ENCODE data around the gene BTBD2.

BTBD2 gene

DNA sequence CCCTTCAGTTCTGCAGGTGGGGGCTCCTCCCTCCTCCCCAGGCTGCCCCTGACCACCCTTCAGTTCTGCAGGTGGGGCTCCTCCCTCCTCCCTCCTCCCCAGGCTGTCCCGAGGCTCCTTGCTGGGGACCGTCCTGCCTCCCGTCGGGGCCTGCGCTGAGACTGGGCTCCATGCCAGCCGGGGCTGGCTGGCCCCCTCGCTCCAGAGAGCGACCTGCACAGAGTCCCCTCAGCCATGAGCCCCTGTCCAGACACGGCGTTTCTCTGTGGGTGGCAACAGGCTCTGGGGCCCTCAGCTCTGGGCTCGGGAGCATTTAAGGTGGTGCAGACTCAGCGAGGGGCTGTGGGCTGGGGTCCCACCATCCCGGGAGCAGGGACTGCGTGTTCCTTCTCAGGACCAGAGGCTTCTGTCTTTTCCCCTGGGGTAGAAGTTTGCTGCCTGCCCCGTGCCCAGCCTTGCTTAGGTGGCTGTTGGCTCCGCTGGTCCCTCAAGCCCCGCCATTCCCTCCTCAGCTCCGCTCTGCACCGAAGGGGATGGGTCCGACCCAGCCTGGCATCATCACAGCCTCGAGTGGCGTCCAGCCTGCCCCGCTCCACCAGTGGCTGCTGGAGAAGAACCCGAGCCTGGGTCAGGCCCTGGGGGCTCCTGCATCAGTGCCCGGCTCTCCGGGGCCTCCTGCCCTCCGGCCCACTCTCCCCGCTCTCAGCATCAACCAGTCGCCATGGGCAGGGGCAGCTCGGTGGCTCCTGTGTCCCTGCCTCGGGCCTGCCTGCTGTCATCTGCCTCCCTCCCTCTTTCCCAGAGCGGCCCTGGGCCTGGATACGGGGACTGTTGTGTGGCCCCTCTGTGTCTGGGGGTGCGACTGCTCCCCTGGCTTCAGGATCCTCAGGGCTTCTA lies 47.0 kb downstream of the BTBD2 start:
- H3K9me3 ChIP-seq (replicated peaks; ENCODE audit: insufficient read depth, low read length): no peaks in the 10 kb centered on the region
- no peaks in the 10 kb centered on the region for H3K9me2 ChIP-seq (replicated peaks; ENCODE audit: insufficient read depth, low read length)
- H4K20me1 ChIP-seq (ENCODE audit: insufficient read depth, low read length): no peaks in the 10 kb centered on the region
- no peak overlapping the region for H3K4me3 ChIP-seq (ENCODE audit: low read length)
- no peak overlapping the region for H2AFZ ChIP-seq (ENCODE audit: low read length)
- DNase-seq: no peak
- TF ChIP-seq EZH2phosphoT487 (IDR thresholded peaks at IDR 0.05; ENCODE audit: low read length) (no peak), EZH2 (optimal IDR thresholded peaks at IDR 0.05; ENCODE audit: low read depth, low read length) (no peak)
- TF ChIP-seq, protein P1, sequence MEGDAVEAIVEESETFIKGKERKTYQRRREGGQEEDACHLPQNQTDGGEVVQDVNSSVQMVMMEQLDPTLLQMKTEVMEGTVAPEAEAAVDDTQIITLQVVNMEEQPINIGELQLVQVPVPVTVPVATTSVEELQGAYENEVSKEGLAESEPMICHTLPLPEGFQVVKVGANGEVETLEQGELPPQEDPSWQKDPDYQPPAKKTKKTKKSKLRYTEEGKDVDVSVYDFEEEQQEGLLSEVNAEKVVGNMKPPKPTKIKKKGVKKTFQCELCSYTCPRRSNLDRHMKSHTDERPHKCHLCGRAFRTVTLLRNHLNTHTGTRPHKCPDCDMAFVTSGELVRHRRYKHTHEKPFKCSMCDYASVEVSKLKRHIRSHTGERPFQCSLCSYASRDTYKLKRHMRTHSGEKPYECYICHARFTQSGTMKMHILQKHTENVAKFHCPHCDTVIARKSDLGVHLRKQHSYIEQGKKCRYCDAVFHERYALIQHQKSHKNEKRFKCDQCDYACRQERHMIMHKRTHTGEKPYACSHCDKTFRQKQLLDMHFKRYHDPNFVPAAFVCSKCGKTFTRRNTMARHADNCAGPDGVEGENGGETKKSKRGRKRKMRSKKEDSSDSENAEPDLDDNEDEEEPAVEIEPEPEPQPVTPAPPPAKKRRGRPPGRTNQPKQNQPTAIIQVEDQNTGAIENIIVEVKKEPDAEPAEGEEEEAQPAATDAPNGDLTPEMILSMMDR (IDR thresholded peaks at IDR 0.05; ENCODE audit: low read length): no peak
- H3K79me2 ChIP-seq (ENCODE audit: low read length): peaks cover 76% of the 10 kb centered on the region
- H3F3A ChIP-seq (ENCODE audit: insufficient read depth, low read length): no peaks in the 10 kb centered on the region
- no peak overlapping the region for H3K4me2 ChIP-seq (ENCODE audit: low read depth, low read length)
- H3K4me1 ChIP-seq (ENCODE audit: low read length): no peaks in the 10 kb centered on the region
- H3K27ac ChIP-seq (ENCODE audit: low read length): no peak overlapping the region
- 0 out of 2 replicates have a peak, but pooled peaks cover 3% of the 10 kb centered on the region for H3K36me3 ChIP-seq (replicated peaks; ENCODE audit: insufficient read depth, low read length)
- no peaks in the 10 kb centered on the region for H3K27me3 ChIP-seq (replicated peaks; ENCODE audit: insufficient read depth, low read length)
- no peak overlapping the region for H3K9ac ChIP-seq (ENCODE audit: low read length)

DNA sequence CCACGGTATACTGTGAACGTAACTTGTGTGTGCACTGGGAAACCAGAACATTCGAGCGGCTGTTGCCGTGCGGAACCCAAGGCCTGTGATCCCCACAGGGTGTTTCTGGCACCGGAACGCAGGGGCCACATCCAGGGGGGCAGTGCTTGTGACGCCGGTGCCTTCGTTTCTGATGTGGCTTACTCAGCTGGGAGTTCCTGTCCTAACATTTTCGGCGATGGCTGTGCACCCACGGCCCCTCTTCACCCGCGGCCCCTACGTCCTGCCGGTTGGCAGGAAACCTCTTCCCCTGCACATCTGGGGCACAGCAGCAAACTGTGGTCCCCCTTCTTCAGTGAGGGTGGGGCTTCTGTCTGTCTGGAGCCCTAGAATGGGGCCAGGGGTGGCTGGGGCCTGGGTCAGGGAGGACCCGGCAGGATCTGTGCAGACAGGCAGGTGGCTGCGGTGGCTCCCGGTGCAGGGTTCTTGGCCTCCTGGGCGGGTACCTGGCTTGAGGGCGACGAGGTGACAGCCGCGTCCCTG lies 48.4 kb downstream of the BTBD2 start:
- no peak overlapping the region for H3K27ac ChIP-seq (ENCODE audit: low read length)
- TF ChIP-seq, protein P1 (IDR thresholded peaks at IDR 0.05; ENCODE audit: low read length): no peak
- no peak for TF ChIP-seq EZH2phosphoT487 (IDR thresholded peaks at IDR 0.05; ENCODE audit: low read length)
- TF ChIP-seq EZH2 (optimal IDR thresholded peaks at IDR 0.05; ENCODE audit: low read depth, low read length): no peak
- no peaks in the 10 kb centered on the region for H3F3A ChIP-seq (ENCODE audit: insufficient read depth, low read length)
- H2AFZ ChIP-seq (ENCODE audit: low read length): no peak overlapping the region
- H3K9ac ChIP-seq (ENCODE audit: low read length): no peak overlapping the region
- H4K20me1 ChIP-seq (ENCODE audit: insufficient read depth, low read length): no peaks in the 10 kb centered on the region
- 0 out of 2 replicates have a peak, but pooled peaks cover 3% of the 10 kb centered on the region for H3K36me3 ChIP-seq (replicated peaks; ENCODE audit: insufficient read depth, low read length)
- H3K27me3 ChIP-seq (replicated peaks; ENCODE audit: insufficient read depth, low read length): no peaks in the 10 kb centered on the region
- no peaks in the 10 kb centered on the region for H3K4me1 ChIP-seq (ENCODE audit: low read length)
- peaks cover 75% of the 10 kb centered on the region for H3K79me2 ChIP-seq (ENCODE audit: low read length)
- no peak overlapping the region for H3K4me2 ChIP-seq (ENCODE audit: low read depth, low read length)
- no peaks in the 10 kb centered on the region for H3K9me2 ChIP-seq (replicated peaks; ENCODE audit: insufficient read depth, low read length)
- DNase-seq: no peak
- H3K9me3 ChIP-seq (replicated peaks; ENCODE audit: insufficient read depth, low read length): no peaks in the 10 kb centered on the region
- no peak overlapping the region for H3K4me3 ChIP-seq (ENCODE audit: low read length)

DNA sequence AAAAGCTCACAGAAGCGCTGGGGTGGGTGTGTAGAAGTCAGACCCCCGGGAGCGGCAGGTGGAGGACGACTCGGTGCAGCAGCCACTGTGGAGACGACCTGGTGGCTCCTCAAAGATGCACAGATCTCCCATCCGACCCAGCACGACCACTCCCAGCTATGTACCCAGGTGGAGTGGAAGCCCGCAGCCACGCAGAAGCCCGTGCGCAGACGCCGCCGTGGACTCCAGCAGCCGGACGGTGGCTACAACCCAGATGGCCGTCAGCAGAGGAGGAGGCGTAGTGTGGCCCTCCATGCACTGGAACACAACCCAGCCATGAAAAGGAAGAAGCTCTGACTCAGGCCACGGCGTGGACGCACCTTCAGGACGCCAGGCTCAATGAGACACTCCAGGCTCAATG lies 52.8 kb downstream of the BTBD2 start:
- no peaks in the 10 kb centered on the region for H3K9me3 ChIP-seq (replicated peaks; ENCODE audit: insufficient read depth, low read length)
- no peak overlapping the region for H3K4me2 ChIP-seq (ENCODE audit: low read depth, low read length)
- H4K20me1 ChIP-seq (ENCODE audit: insufficient read depth, low read length): no peaks in the 10 kb centered on the region
- no peaks in the 10 kb centered on the region for H3F3A ChIP-seq (ENCODE audit: insufficient read depth, low read length)
- no peak overlapping the region for H3K4me3 ChIP-seq (ENCODE audit: low read length)
- H3K9ac ChIP-seq (ENCODE audit: low read length): no peak overlapping the region
- no peak overlapping the region for H2AFZ ChIP-seq (ENCODE audit: low read length)
- DNase-seq: no peak
- H3K36me3 ChIP-seq (replicated peaks; ENCODE audit: insufficient read depth, low read length): no peaks in the 10 kb centered on the region
- no peaks in the 10 kb centered on the region for H3K4me1 ChIP-seq (ENCODE audit: low read length)
- TF ChIP-seq EZH2phosphoT487 (IDR thresholded peaks at IDR 0.05; ENCODE audit: low read length): no peak
- TF ChIP-seq EZH2 (optimal IDR thresholded peaks at IDR 0.05; ENCODE audit: low read depth, low read length): no peak
- TF ChIP-seq, protein P1 (IDR thresholded peaks at IDR 0.05; ENCODE audit: low read length): no peak
- H3K79me2 ChIP-seq (ENCODE audit: low read length): peaks cover 75% of the 10 kb centered on the region
- no peaks in the 10 kb centered on the region for H3K27me3 ChIP-seq (replicated peaks; ENCODE audit: insufficient read depth, low read length)
- no peak overlapping the region for H3K27ac ChIP-seq (ENCODE audit: low read length)
- no peaks in the 10 kb centered on the region for H3K9me2 ChIP-seq (replicated peaks; ENCODE audit: insufficient read depth, low read length)

All from MM.1S (cell line).